T-helper 2 cell (primary cell): ENCODE data around the gene PRM3.

Source experiments
- DNase-seq, 5 experiments: peaks; one replicate each; pipeline versions ENCODE4 v3.0.0 to v3.0.0-alpha.2; 2012 to 2022
- total RNA-seq, 2 donors: gene quantifications; one replicate each; lab custom pipeline; 2026; lab: John Stamatoyannopoulos, UW

The PRM3 gene, protein sequence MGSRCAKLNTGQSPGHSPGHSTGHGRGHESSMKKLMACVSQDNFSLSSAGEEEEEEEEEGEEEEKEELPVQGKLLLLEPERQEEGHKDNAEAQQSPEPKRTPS
- 0 reads per million in 2 donors for total RNA-seq

DNA sequence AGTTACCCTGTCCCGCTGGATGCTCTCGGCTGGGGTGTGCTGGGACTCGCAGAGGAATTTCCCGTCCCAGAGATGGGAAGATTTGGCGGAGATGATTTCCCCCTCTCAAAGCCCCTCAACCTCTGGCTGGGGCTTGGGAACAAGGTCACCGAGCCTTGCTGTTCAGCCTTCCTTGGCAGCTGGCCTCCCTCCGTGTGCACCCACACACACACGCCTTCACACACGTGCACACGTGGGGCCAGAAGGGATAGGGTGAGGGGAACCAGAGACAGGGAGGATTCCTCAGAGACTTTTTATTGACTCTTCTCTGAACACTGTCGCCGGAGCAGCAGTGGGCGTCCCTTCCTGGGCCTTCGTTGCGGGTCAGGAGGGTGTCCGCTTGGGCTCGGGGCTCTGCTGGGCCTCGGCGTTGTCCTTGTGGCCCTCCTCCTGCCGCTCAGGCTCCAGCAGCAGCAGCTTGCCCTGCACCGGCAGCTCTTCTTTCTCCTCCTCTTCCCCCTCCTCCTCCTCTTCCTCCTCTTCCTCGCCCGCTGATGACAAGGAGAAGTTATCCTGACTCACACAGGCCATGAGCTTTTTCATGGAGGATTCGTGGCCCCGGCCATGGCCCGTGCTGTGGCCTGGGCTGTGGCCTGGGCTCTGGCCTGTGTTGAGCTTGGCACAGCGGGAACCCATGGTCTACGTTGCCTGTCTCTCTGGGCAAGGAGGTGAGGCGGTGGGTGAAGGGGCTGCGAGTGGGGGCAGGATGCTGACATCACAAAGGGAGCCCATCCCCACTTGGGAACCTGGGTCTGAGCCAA lies at the start of gene PRM3:
Gene PRM3, minus strand, starts transcription at position 709 of the 800 bp plus-strand sequence. Its CDS starts 34 bp downstream, at position 675.
- DNase-seq = no peak

DNA sequence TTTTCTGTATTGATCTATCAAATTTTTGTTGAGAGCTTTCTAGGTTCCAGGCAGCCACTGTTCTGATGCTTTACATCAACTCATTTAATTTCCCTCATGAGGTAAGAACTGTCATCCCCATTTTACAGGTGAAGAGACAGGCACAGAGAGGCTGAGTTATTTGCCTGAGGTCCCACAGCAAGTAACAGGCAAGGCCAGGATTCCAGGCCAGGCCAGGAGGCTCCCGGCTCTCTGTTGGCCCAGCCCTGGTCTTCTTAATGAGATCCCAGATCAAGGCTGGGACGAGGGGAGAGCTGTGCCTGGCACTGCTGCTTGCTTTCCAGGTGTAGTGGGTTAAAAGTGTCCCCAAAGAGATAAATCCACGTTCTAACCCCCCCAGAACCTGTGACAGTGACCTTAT lies 49.4 kb upstream of the PRM3 start:
- DNase-seq = no peak

GRCh38 chr16:11321662-11322061 lies 48.2 kb upstream of the PRM3 start:
- DNase-seq = no peak

- DNase-seq = no peak
Observed at GRCh38 chr16:11320170-11320569, 46.7 kb upstream of the PRM3 start.

- DNase-seq = peak in 1 of 5 experiments; percentile 56
Observed at GRCh38 chr16:11319529-11320146, 46.2 kb upstream of the PRM3 start.

DNA sequence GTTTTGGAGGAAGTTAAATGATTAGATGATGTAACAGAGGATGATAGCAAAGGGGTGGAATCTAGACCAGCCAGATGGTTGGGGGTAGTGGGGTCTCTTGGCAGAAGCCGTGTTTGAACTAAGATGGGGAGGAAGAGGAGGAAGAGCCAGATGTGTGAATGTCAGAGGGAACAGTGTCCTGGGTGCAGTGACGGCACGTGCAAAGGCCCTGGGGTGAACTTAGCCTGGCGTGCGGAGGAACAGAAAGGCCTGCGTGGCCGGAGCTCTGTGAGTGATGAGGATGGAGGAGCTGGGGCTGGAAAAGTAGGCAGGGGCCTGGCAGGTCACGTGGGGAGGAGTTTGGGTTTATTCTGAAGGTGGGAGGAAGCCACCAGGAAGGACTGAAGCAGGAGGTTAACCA lies 45.4 kb upstream of the PRM3 start:
- DNase-seq = no peak

GRCh38 chr16:11316331-11317015 lies 43.0 kb upstream of the PRM3 start:
- DNase-seq = no peak

- DNase-seq = no peak
Observed at GRCh38 chr16:11315510-11315909, 42.1 kb upstream of the PRM3 start.

DNA sequence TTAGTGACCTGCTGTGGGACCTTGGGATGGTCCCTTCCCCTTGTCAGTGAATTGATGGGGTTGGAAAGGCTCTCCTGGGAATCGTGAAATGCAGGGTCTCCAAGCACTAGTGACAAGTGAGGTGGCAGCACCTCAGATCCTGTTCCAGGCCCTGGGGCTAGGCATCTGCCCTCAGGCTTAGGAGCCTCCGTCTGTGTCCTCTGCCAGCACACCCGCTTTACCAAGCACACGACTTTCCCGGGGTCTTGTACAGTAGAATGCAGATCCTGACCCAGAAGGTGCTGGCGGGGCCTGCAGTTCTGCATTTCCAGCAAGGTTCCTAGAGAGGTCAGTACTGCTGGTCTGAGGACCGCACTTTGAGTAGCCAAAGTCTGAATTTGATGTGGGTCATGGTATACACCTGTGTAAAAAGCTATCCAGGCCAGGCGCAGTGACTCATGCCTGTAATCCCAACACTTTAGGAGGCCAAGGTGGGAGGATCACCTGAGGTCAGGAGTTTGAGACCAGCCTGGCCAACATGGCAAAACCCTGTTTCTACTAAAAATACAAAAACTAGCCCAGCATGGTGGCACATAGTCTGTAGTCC lies 41.0 kb upstream of the PRM3 start:
- no peak for DNase-seq

DNA sequence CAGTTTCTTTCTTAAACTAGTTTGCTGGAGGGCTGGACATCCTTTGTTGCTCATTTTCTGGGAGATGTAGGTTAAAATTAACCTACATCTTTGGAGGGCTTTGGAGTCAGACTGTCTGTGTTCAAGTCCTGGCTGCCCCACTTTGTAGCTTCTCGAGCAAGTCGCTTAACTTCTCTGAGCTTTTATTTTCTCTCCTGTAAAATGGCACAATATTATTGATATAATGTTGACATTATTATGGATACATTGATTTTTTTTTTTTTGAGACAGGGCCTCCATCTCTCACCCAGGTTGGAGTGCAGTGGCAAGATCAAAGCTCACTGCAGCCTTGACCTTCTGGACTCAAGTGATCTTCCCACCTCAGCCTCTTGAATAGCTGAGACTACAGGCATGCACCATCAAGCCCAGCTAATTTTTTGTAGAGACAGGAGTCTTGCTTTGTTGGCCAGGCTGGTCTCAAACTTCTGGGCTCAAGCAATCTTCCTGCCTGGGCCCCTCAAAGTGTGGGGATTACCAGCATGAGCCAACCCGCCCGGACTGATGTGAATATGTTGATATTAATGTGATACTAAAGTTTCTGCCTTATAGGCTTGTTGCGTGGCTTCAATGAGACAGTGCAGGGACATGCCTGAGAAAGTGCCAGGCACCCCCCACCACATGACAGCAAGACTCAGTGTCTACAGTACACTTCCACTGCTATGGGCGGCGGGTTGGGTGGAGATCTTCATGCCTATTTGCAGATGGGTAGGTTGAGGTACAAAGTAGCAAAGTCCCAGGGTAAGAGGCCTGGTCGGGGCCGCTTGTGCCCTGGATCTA lies 40.3 kb upstream of the PRM3 start:
- DNase-seq = no peak

GRCh38 chr16:11312718-11313492 lies 39.5 kb upstream of the PRM3 start:
- peak in 1 of 5 experiments; percentile 53 for DNase-seq

- peak in 2 of 5 experiments; percentile 38 to 85 for DNase-seq
Observed at GRCh38 chr16:11310997-11311561, 37.6 kb upstream of the PRM3 start.

GRCh38 chr16:11310634-11310977 lies 37.2 kb upstream of the PRM3 start:
- DNase-seq = no peak

- no peak for DNase-seq
Observed at GRCh38 chr16:11309895-11310633, 36.6 kb upstream of the PRM3 start.

- no peak for DNase-seq
Observed at GRCh38 chr16:11308493-11309283, 35.3 kb upstream of the PRM3 start.

- DNase-seq = no peak
Observed at GRCh38 chr16:11307639-11308492, 34.4 kb upstream of the PRM3 start.

DNA sequence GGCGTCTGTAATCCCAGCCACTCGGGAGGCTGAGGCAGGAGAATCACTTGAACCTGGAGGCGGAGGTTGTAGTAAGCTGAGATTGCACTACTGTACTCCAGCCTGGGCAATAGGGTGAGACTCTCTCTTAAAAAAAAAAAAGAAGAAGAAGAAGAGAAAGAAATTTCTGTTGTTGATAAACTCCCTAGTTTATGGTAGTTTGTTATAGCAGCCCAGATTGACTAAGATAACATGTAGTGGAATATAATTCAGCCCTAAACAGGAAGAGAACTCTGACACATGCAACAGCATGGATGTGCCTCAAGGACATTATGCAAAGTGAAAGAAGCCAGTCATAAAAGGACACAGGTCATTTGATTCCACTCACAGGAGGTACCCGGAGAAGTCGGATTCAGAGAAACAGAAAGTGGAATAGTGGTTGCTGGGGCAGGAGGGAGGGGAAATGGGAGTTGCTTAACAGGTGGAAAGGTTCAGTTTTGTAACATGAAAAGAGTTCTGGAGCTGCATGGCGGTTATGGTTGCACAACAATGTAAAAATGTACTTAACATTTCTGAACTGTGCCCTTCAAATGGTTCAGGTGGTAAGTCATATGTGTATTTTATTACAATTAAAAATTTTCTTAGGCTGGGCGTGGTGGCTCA lies 33.7 kb upstream of the PRM3 start:
- peak in 1 of 5 experiments; percentile 19 for DNase-seq

DNA sequence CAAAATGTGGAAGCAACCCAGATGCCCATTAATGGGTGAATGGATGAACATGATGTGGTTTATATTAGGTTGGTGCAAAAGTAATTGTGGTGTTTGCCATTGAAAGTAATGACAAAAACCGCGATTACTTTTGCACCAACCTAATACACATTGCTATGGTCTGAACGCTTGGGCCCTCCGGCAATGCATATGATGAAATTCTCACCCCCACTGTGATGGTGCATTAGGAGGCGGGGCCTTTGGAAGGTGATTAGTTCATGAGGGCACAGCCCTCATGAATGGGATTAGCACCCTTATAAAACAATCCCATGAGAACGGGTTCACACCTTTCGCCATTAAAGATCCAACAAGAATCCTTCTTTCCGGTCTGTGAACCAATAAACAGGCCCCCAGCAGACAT lies 33.0 kb upstream of the PRM3 start:
- no peak for DNase-seq
